AG09319 (cell line): ENCODE measurements around the gene ZFPM1.

Experiments used
- DNase-seq: peaks from one replicate; pipeline ENCODE4 v3.0.0-alpha.2; 2010; ENCODE audit warnings: low read depth; ENCODE audit errors: extremely low read depth
- CTCF ChIP-seq: IDR thresholded peaks from 2 replicates; pipeline ENCODE4 v1.5.1; 2011; ENCODE audit warnings: low read depth, mild to moderate bottlenecking, inconsistent platforms, low read length, moderate library complexity

ZFPM1 gene

GRCh38 chr16:88580371-88580770 is 127.3 kb downstream of the ZFPM1 start:
- TF ChIP-seq CTCF, result no peak
- DNase-seq, result no peak

- no peak for TF ChIP-seq CTCF
- no peak for DNase-seq
Observed at GRCh38 chr16:88581033-88581432, 128.0 kb downstream of the ZFPM1 start.

GRCh38 chr16:88582912-88583575 is 130.0 kb downstream of the ZFPM1 start:
- no peak for TF ChIP-seq CTCF
- DNase-seq, result no peak

- TF ChIP-seq CTCF, result no peak
- DNase-seq, result no peak
Observed at GRCh38 chr16:88584676-88585075, 131.6 kb downstream of the ZFPM1 start.

- DNase-seq, result no peak
- TF ChIP-seq CTCF, result no peak
Observed at GRCh38 chr16:88585269-88585668, 132.2 kb downstream of the ZFPM1 start.

- TF ChIP-seq CTCF, result no peak
- DNase-seq, result no peak
Observed at GRCh38 chr16:88585927-88586581, 133.0 kb downstream of the ZFPM1 start.
